DND-41 (cell line): ENCODE data around the gene GOLGA2.

ENCODE experiments used
- CTCF ChIP-seq: IDR thresholded peaks from 2 replicates; pipeline ENCODE4 v1.5.1; 2012; ENCODE audit warnings: borderline replicate concordance, low read length, moderate library complexity, mild to moderate bottlenecking; ENCODE audit not compliant: poor library complexity, severe bottlenecking; ENCODE audit errors: extremely low read depth
- EZH2 ChIP-seq: IDR thresholded peaks from 3 replicates; pipeline ENCODE4 v1.6.1; 2012; ENCODE audit warnings: borderline replicate concordance, low read depth, mild to moderate bottlenecking, moderate library complexity, low read length, inconsistent platforms; ENCODE audit not compliant: severe bottlenecking

- TF ChIP-seq CTCF, result no peak
- TF ChIP-seq EZH2, result no peak
Observed at GRCh38 chr9:128274245-128274644, 1.6 kb downstream of the GOLGA2 start.
